Loucy (cell line): ENCODE results near the gene HADH.

Experiments used
- H2AFZ ChIP-seq: fragments of 200-600 bp; sonication (generic); 2 replicates; pipeline ENCODE4 v1.6.0; 2016; ENCODE audit warnings: antibody characterized with exemption, mild to moderate bottlenecking, low read length, moderate library complexity
- H3F3A ChIP-seq: fragments of 200-600 bp; 2 replicates; pipeline ENCODE4 v1.6.0; 2016; ENCODE audit warnings: antibody characterized with exemption, low read depth, mild to moderate bottlenecking
- H3K27me3 ChIP-seq: fragments of 200-600 bp; sonication (generic); 2 replicates; pipeline ENCODE4 v1.6.1; 2014; ENCODE audit warnings: low read length, mild to moderate bottlenecking; ENCODE audit not compliant: insufficient read depth, poor library complexity, severe bottlenecking
- H3K36me3 ChIP-seq: fragments of 200-600 bp; sonication (generic); 2 replicates; pipeline ENCODE4 v1.6.1; 2016; ENCODE audit warnings: low read length; ENCODE audit not compliant: insufficient read depth
- H3K4me1 ChIP-seq: fragments of 200-600 bp; sonication (generic); 2 replicates; pipeline ENCODE4 v1.5.1; 2014; ENCODE audit warnings: low read length, mild to moderate bottlenecking; ENCODE audit not compliant: insufficient read depth, poor library complexity, severe bottlenecking
- H3K4me2 ChIP-seq: fragments of 200-600 bp; sonication (generic); 2 replicates; pipeline ENCODE4 v1.6.0; 2014; ENCODE audit warnings: antibody characterized with exemption, low read length, low read depth, mild to moderate bottlenecking; ENCODE audit not compliant: poor library complexity, severe bottlenecking
- H3K4me3 ChIP-seq: fragments of 200-600 bp; sonication (generic); 2 replicates; pipeline ENCODE4 v1.5.1; 2014; ENCODE audit warnings: low read length, mild to moderate bottlenecking, mixed read lengths; ENCODE audit not compliant: poor library complexity, severe bottlenecking
- H3K79me2 ChIP-seq: fragments of 200-600 bp; sonication (generic); 2 replicates; pipeline ENCODE4 v1.6.1; 2014; ENCODE audit warnings: low read length; ENCODE audit not compliant: insufficient read depth
- H3K9ac ChIP-seq: fragments of 200-600 bp; sonication (generic); 2 replicates; pipeline ENCODE4 v1.6.0; 2014; ENCODE audit warnings: mild to moderate bottlenecking, low read depth, low read length, moderate library complexity; ENCODE audit not compliant: poor library complexity, severe bottlenecking
- H3K9me2 ChIP-seq: fragments of 200-600 bp; sonication (generic); replicated peaks from 2 replicates; pipeline ENCODE4 v1.6.1; 2016; ENCODE audit warnings: low read depth, low read length, mixed read lengths
- H3K9me3 ChIP-seq: fragments of 200-600 bp; sonication (generic); 2 replicates; pipeline ENCODE4 v1.6.1; 2014; ENCODE audit warnings: mild to moderate bottlenecking, antibody characterized with exemption, low read length, low read depth; ENCODE audit not compliant: insufficient read depth
- H4K20me1 ChIP-seq: fragments of 200-600 bp; sonication (generic); 2 replicates; pipeline ENCODE4 v1.6.0; 2014; ENCODE audit warnings: antibody characterized with exemption, low read length, mild to moderate bottlenecking; ENCODE audit not compliant: insufficient read depth, poor library complexity, severe bottlenecking
- CTCF ChIP-seq: fragments of 200-600 bp; sonication (generic); conservative IDR thresholded peaks from 2 replicates; pipeline ENCODE4 v1.5.1; 2014; ENCODE audit warnings: mild to moderate bottlenecking, antibody characterized with exemption, low read length
- EZH2phosphoT487 ChIP-seq: fragments of 200-600 bp; IDR thresholded peaks from 2 replicates; pipeline ENCODE4 v1.6.1; 2018; ENCODE audit warnings: antibody characterized with exemption, mild to moderate bottlenecking, moderate library complexity, borderline replicate concordance

HADH gene

GRCh38 chr4:108005807-108006206, 16.1 kb downstream of the HADH start:
- Histone ChIP-seq H3K9me3 (no peaks in the 10 kb centered on the region), H3K9me2 (no peaks in the 10 kb centered on the region), H4K20me1 (no peaks in the 10 kb centered on the region), H3F3A (no peaks in the 10 kb centered on the region), H2AFZ (no peak overlapping the region), H3K4me3 (no peak overlapping the region), H3K36me3 (peaks cover 4% of the 10 kb centered on the region; the same call in 1 of the 2 replicates), H3K4me2 (no peak overlapping the region), H3K79me2 (peaks cover 3% of the 10 kb centered on the region; the same call in 1 of the 2 replicates), H3K27me3 (no peaks in the 10 kb centered on the region), H3K9ac (no peak overlapping the region), H3K4me1 (peaks cover 5% of the 10 kb centered on the region)
- TF ChIP-seq EZH2phosphoT487 (no peak), CTCF (no peak)

- peaks cover 9% of the 10 kb centered on the region; the same call in 1 of the 2 replicates for H3K36me3 ChIP-seq
- H3F3A ChIP-seq: no peaks in the 10 kb centered on the region
- H4K20me1 ChIP-seq: no peaks in the 10 kb centered on the region
- H3K4me3 ChIP-seq: no peak overlapping the region
- TF ChIP-seq EZH2phosphoT487: no peak
- no peak overlapping the region for H3K9ac ChIP-seq
- no peak overlapping the region for H3K4me2 ChIP-seq
- H3K4me1 ChIP-seq: peaks cover 5% of the 10 kb centered on the region
- H3K9me3 ChIP-seq: no peaks in the 10 kb centered on the region
- no peaks in the 10 kb centered on the region for H3K27me3 ChIP-seq
- no peaks in the 10 kb centered on the region for H3K9me2 ChIP-seq
- H3K79me2 ChIP-seq: peaks cover 3% of the 10 kb centered on the region; the same call in 1 of the 2 replicates
- no peak overlapping the region for H2AFZ ChIP-seq
Observed at GRCh38 chr4:108006361-108006760, 16.7 kb downstream of the HADH start.

GRCh38 chr4:108007984-108008383, 18.3 kb downstream of the HADH start:
- Histone ChIP-seq H3K27me3 (no peaks in the 10 kb centered on the region), H3K4me2 (no peak overlapping the region), H2AFZ (no peak overlapping the region), H3K79me2 (peaks cover 3% of the 10 kb centered on the region; the same call in 1 of the 2 replicates), H3K9ac (no peak overlapping the region), H4K20me1 (no peaks in the 10 kb centered on the region), H3K4me3 (no peak overlapping the region), H3K9me3 (no peaks in the 10 kb centered on the region), H3K9me2 (no peaks in the 10 kb centered on the region), H3K4me1 (no peaks in the 10 kb centered on the region), H3F3A (no peaks in the 10 kb centered on the region), H3K36me3 (peaks cover 15% of the 10 kb centered on the region; the same call in 1 of the 2 replicates)
- TF ChIP-seq CTCF (no peak), EZH2phosphoT487 (no peak)

- Histone ChIP-seq H3K4me3 (no peak overlapping the region), H2AFZ (no peak overlapping the region), H4K20me1 (no peaks in the 10 kb centered on the region), H3K4me2 (no peak overlapping the region), H3K9me2 (no peaks in the 10 kb centered on the region), H3K9me3 (no peaks in the 10 kb centered on the region), H3K79me2 (peaks cover 3% of the 10 kb centered on the region; the same call in 1 of the 2 replicates), H3K36me3 (peaks cover 16% of the 10 kb centered on the region; the same call in 1 of the 2 replicates), H3K4me1 (no peaks in the 10 kb centered on the region), H3K9ac (no peak overlapping the region), H3F3A (no peaks in the 10 kb centered on the region), H3K27me3 (no peaks in the 10 kb centered on the region)
- TF ChIP-seq EZH2phosphoT487 (no peak), CTCF (no peak)
Observed at GRCh38 chr4:108008721-108009120, 19.0 kb downstream of the HADH start.
